ENCODE measurements around the gene NFKBIB.

DNA sequence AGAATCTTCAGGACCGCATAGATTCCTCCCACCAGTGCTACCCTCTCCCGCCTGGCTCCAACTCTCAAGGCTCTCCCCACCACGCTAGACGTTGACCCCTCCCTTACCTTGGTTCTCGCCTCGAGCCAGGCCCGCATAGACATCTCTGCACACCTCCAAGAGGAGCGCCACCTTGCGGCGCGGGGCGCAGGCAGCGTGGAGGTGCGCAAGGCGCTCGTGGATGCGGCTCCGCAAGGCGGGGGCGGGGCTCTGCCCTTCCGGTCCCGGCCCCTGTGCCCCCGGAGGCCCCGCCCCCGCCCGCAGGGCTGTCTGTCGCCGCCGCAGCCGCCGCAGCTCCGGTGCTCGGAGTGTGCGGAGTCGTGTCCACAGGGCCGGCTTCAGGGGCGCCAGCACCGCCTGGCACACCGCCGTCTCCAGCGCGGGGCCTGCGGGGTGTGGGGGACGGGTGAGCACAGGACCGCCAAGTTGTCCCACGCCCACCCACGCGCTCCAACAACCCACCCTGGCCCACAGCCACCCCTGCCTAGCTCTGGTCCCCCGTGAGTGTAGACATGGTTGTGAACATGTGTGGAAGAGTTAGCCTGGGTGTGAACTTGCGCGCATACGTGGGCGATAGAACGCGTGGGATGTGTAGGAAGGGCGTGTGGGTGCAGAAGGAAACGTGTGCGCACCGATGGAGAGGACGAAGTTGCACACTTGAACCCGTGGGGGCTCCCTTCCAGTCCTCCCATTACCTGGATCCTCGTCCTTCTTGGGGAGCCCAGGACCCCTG lies 29.7 kb upstream of the NFKBIB start:
- TF ChIP-seq, protein P1, sequence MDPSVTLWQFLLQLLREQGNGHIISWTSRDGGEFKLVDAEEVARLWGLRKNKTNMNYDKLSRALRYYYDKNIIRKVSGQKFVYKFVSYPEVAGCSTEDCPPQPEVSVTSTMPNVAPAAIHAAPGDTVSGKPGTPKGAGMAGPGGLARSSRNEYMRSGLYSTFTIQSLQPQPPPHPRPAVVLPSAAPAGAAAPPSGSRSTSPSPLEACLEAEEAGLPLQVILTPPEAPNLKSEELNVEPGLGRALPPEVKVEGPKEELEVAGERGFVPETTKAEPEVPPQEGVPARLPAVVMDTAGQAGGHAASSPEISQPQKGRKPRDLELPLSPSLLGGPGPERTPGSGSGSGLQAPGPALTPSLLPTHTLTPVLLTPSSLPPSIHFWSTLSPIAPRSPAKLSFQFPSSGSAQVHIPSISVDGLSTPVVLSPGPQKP (IDR thresholded peaks at IDR 0.05; ENCODE audit: low read depth, low read length), result no peak
- peak; percentile 73 to 88 for TF ChIP-seq RAD21 (conservative IDR thresholded peaks at IDR 0.05 in 1 of 2, IDR thresholded peaks at IDR 0.05 in 1 of 2)

Measured in A549 (cell line).